ENCODE data around the gene TECTA. TPM values are rescaled to one million over a fixed set of nuclear protein-coding genes. Genes with fewer than 3 reads are reported as not detected.
A peak's percentile ranks its signal among the peaks of the same experiment; 100 is the strongest.

TECTA gene
- polyA plus RNA-seq, 1 experiment, result 0.76 TPM

DNA sequence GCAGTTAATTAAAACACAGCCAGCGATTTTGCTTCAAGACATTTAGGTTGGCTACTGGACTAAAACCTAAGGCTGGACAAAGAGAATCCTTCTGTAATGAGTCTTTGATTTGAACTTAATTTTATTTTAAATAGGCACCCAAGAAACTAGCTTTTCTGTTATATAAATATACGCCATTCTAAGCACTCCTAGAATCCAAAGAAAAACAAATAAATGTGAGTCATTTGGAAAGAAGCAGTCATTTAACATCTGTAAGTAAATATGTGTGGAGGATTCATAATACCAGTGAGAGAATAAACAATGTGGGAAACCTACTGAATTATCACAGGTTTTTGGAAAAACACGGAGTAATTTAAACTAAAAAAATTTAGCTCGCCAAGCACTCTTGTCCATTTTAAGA, 1.2 kb upstream of the TECTA start:
- Histone ChIP-seq H3K4me3 (ENCODE audit: low read depth, low read length) (no peak overlapping the region), H3K36me3 (ENCODE audit: control insufficient read depth, insufficient read depth, low read length) (no peaks in the 10 kb centered on the region), H3K27me3 (ENCODE audit: control insufficient read depth, insufficient read depth, low read length) (peaks cover 3% of the 10 kb centered on the region; the same call in 1 of the 2 replicates)
- peak; percentile 9 for DNase-seq (ENCODE audit: low read depth)
- CTCF ChIA-PET, result interaction anchor here (1.7 kb wide), 1 partner anchor 14 kb away, joined by 7 read pairs; no protein-coding TSS in a partner anchor
- TF ChIP-seq, protein P1, sequence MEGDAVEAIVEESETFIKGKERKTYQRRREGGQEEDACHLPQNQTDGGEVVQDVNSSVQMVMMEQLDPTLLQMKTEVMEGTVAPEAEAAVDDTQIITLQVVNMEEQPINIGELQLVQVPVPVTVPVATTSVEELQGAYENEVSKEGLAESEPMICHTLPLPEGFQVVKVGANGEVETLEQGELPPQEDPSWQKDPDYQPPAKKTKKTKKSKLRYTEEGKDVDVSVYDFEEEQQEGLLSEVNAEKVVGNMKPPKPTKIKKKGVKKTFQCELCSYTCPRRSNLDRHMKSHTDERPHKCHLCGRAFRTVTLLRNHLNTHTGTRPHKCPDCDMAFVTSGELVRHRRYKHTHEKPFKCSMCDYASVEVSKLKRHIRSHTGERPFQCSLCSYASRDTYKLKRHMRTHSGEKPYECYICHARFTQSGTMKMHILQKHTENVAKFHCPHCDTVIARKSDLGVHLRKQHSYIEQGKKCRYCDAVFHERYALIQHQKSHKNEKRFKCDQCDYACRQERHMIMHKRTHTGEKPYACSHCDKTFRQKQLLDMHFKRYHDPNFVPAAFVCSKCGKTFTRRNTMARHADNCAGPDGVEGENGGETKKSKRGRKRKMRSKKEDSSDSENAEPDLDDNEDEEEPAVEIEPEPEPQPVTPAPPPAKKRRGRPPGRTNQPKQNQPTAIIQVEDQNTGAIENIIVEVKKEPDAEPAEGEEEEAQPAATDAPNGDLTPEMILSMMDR (IDR thresholded peaks at IDR 0.05; ENCODE audit: insufficient read depth, low read depth, low read length), result no peak
- POLR2A ChIA-PET, result interaction anchor here (0.6 kb wide), 1 partner anchor 65 kb away, joined by 9 read pairs; no protein-coding TSS in a partner anchor

DNA sequence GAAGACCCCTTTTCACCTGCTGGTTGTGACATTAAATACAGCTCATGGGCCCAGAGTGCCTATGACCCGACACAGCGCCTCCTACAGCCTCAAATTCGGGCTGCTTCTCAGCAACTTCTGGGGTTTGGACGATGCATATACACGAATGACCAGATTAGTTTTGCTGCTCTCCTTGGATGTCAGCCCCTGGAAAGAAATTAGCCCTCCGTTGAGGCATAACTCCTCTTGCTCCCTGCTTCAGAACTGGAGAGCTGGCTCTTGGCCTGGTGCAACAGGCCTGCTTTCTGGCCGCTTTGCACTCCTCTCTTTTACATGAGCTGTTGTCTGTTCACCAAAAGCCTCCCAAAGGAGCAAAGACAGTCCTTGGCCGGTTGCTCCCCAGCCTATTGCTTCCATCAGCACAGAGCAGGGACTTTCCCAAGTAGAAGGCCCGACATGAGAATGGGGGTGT, 3.3 kb downstream of the TECTA start:
- H3K4me3 ChIP-seq (ENCODE audit: low read depth, low read length), result no peak overlapping the region
- TF ChIP-seq, protein P1 (IDR thresholded peaks at IDR 0.05; ENCODE audit: insufficient read depth, low read depth, low read length), result no peak
- ChIA-PET CTCF (no interaction called here), POLR2A (no interaction called here)
- peaks cover 3% of the 10 kb centered on the region for H3K27me3 ChIP-seq (ENCODE audit: control insufficient read depth, insufficient read depth, low read length)
- DNase-seq (ENCODE audit: low read depth), result no peak
- H3K36me3 ChIP-seq (ENCODE audit: control insufficient read depth, insufficient read depth, low read length), result no peaks in the 10 kb centered on the region

DNA sequence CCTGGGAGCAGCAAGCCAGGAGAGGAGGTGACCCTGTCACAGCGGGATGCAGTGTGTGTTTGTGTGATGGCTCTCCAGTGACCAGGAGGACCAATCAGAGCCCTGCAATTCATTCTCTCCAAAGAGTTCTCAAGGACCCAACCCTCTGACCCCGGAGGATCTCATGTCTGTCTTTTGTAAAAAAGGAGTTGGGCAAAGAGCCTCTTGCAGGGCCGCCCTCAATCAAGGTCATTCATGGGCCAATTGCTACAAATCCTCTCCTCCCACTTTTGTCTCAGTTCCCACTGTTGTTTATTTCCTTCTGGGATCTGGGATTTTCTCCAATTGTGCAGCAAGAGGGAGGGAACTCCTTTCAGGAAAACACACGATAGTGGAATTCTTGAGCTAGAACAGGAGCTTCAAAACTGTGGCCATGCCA, 4.0 kb downstream of the TECTA start:
- ChIA-PET CTCF (no interaction called here), POLR2A (no interaction called here)

DNA sequence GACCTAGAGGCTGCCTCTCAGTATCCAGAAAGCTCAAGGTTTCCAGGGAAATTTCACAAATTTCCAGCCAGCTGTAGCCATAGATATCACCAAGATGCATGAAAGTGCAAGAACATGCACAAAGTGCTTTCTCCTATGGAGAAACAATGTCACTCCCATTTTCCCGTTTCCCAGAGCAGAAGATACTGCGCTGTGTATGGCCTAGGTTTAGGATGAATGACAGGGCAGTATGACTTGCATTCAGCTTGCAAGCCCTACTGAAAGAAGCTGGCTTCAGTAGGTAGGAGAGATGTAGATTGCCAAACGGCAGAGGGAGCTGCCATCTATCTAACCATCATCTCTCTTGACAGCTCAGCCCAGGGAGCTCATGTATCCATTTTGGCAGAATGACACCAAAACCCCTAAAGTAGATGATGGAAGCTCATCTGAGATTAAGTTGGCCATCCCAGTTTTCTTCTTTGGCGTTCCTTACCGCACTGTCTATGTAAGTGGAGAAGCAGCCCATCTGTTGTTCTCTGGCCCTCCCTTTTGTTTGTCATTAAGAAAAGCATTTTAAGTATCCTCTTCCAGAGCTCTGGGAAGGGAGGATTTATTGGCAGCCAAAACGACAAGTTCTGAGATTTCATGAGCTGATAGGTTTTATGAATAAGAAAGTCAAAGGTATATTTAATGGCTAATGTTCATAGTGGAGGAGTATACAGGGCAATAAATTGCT, 4.6 kb downstream of the TECTA start:
- CTCF ChIA-PET, result no interaction called here
- DNase-seq (ENCODE audit: low read depth), result no peak

More for the DNA sequence above, 4.0 kb downstream of the TECTA start:
- TF ChIP-seq, protein P1 (IDR thresholded peaks at IDR 0.05; ENCODE audit: insufficient read depth, low read depth, low read length), result no peak
- Histone ChIP-seq H3K27me3 (ENCODE audit: control insufficient read depth, insufficient read depth, low read length) (peaks cover 3% of the 10 kb centered on the region), H3K4me3 (ENCODE audit: low read depth, low read length) (no peak overlapping the region), H3K36me3 (ENCODE audit: control insufficient read depth, insufficient read depth, low read length) (no peaks in the 10 kb centered on the region)
- DNase-seq (ENCODE audit: low read depth), result no peak

DNA sequence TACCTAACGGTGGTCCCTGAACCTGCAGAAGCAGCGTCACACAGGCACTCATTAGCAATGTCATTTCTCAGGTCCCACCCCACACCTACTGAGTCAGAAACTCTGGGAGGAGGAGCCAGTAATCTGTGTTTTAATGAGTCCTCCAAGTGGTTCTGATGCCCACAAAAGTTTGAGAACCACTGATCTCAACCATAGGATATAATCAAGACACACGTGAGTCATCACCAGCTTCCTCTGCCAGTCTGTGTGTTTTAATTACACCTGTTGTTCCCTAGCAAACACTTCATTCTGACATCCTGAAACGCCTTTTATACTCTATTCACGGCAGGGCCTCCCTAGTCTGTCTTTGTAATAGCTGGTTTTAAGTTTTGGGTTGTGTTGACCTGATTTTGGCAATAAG, 5.8 kb downstream of the TECTA start:
- TF ChIP-seq, protein P1 (IDR thresholded peaks at IDR 0.05; ENCODE audit: insufficient read depth, low read depth, low read length), result no peak
- no peaks in the 10 kb centered on the region for H3K36me3 ChIP-seq (ENCODE audit: control insufficient read depth, insufficient read depth, low read length)
- DNase-seq (ENCODE audit: low read depth), result no peak
- no peak overlapping the region for H3K4me3 ChIP-seq (ENCODE audit: low read depth, low read length)
- CTCF ChIA-PET, result interaction anchor here (0.6 kb wide), 1 partner anchor 1383 kb away, joined by 3 read pairs; no protein-coding TSS in a partner anchor
- peaks cover 4% of the 10 kb centered on the region for H3K27me3 ChIP-seq (ENCODE audit: control insufficient read depth, insufficient read depth, low read length)
- POLR2A ChIA-PET, result no interaction called here

More for the DNA sequence above, 4.6 kb downstream of the TECTA start:
- H3K4me3 ChIP-seq (ENCODE audit: low read depth, low read length), result no peak overlapping the region
- TF ChIP-seq, protein P1 (IDR thresholded peaks at IDR 0.05; ENCODE audit: insufficient read depth, low read depth, low read length), result no peak
- no peaks in the 10 kb centered on the region for H3K36me3 ChIP-seq (ENCODE audit: control insufficient read depth, insufficient read depth, low read length)
- H3K27me3 ChIP-seq (ENCODE audit: control insufficient read depth, insufficient read depth, low read length), result peaks cover 3% of the 10 kb centered on the region
- POLR2A ChIA-PET, result no interaction called here
